ENCODE measurements around the gene DISC1. TPM values are rescaled to one million over a fixed set of nuclear protein-coding genes. Genes with fewer than 3 reads are reported as not detected.
"Not testable (repeated sequence)": the region's sequence is repeated elsewhere in the genome, so short reads cannot be mapped to it uniquely, and the experiment has no call there.

DISC1 gene
- polyA plus RNA-seq, 4 donors: 5.6 to 5.9 (median 5.8) TPM

- no peak for DNase-seq (ENCODE audit: low read depth in 4 of 4, low spot score in 3 of 4)
These were observed 21.2 kb upstream of the DISC1 start for GRCh38 chr1:231605149-231606100.

- DNase-seq (ENCODE audit: low read depth in 4 of 4, low spot score in 3 of 4): no peak
These were observed 19.9 kb upstream of the DISC1 start for GRCh38 chr1:231606712-231607111.

- no peak for DNase-seq (ENCODE audit: low read depth in 4 of 4, low spot score in 3 of 4)
These were observed 16.2 kb upstream of the DISC1 start for GRCh38 chr1:231610388-231610787.

GRCh38 chr1:231611111-231611510 lies 15.5 kb upstream of the DISC1 start:
- no peak for DNase-seq (ENCODE audit: low read depth in 4 of 4, low spot score in 3 of 4)

- DNase-seq (ENCODE audit: low read depth in 4 of 4, low spot score in 3 of 4): no peak
These were observed 14.7 kb upstream of the DISC1 start for GRCh38 chr1:231611851-231612250.

GRCh38 chr1:231612393-231613089 lies 14.0 kb upstream of the DISC1 start:
- DNase-seq (ENCODE audit: low read depth in 4 of 4, low spot score in 3 of 4): no peak

GRCh38 chr1:231613419-231614349 lies 12.9 kb upstream of the DISC1 start:
- no peak for DNase-seq (ENCODE audit: low read depth in 4 of 4, low spot score in 3 of 4)

GRCh38 chr1:231616667-231617066 lies 9.9 kb upstream of the DISC1 start:
- no peak for DNase-seq (ENCODE audit: low read depth in 4 of 4, low spot score in 3 of 4)

GRCh38 chr1:231618609-231619256 lies 7.9 kb upstream of the DISC1 start:
- DNase-seq (ENCODE audit: low read depth in 4 of 4, low spot score in 3 of 4): no peak

GRCh38 chr1:231619257-231619634 lies 7.3 kb upstream of the DISC1 start:
- DNase-seq (ENCODE audit: low read depth in 4 of 4, low spot score in 3 of 4): no peak

- DNase-seq (ENCODE audit: low read depth in 4 of 4, low spot score in 3 of 4): not testable (repeated sequence)
These were observed 1.5 kb upstream of the DISC1 start for GRCh38 chr1:231625042-231625441.

GRCh38 chr1:231625975-231626534 lies 535 bp upstream of the DISC1 start:
- no peak for DNase-seq (ENCODE audit: low read depth in 4 of 4, low spot score in 3 of 4)

GRCh38 chr1:231626951-231627614 lies 493 bp downstream of the DISC1 start:
- DNase-seq (ENCODE audit: low read depth in 4 of 4, low spot score in 3 of 4): no peak

- no peak for DNase-seq (ENCODE audit: low read depth in 4 of 4, low spot score in 3 of 4)
These were observed 1.8 kb downstream of the DISC1 start for GRCh38 chr1:231628207-231628876.

GRCh38 chr1:231629132-231629531 lies 2.5 kb downstream of the DISC1 start:
- DNase-seq (ENCODE audit: low read depth in 4 of 4, low spot score in 3 of 4): no peak

GRCh38 chr1:231630558-231631205 lies 4.1 kb downstream of the DISC1 start:
- DNase-seq (ENCODE audit: low read depth in 4 of 4, low spot score in 3 of 4): no peak

- no peak for DNase-seq (ENCODE audit: low read depth in 4 of 4, low spot score in 3 of 4)
These were observed 5.1 kb downstream of the DISC1 start for GRCh38 chr1:231631717-231632116.

- no peak for DNase-seq (ENCODE audit: low read depth in 4 of 4, low spot score in 3 of 4)
These were observed 5.5 kb downstream of the DISC1 start for GRCh38 chr1:231632119-231632518.
